GM12872 (cell line): ENCODE measurements around the gene GALNT17.

Experiments
- CTCF ChIP-seq: IDR thresholded peaks from 3 replicates; pipeline ENCODE4 v1.5.1; 2011; ENCODE audit warnings: low read depth, mild to moderate bottlenecking, low read length, moderate library complexity; ENCODE audit not compliant: insufficient read depth

The GALNT17 gene

GRCh38 chr7:71547426-71547825, 415.5 kb downstream of the GALNT17 start:
- TF ChIP-seq CTCF, result no peak

GRCh38 chr7:71548746-71549145, 416.8 kb downstream of the GALNT17 start:
- no peak for TF ChIP-seq CTCF

- TF ChIP-seq CTCF, result no peak
These were observed 421.4 kb downstream of the GALNT17 start for GRCh38 chr7:71553306-71553705.

- no peak for TF ChIP-seq CTCF
These were observed 423.8 kb downstream of the GALNT17 start for GRCh38 chr7:71555758-71556157.

- no peak for TF ChIP-seq CTCF
These were observed 427.1 kb downstream of the GALNT17 start for GRCh38 chr7:71558806-71559613.

- TF ChIP-seq CTCF, result no peak
These were observed 428.5 kb downstream of the GALNT17 start for GRCh38 chr7:71560354-71560995.

- no peak for TF ChIP-seq CTCF
These were observed 431.3 kb downstream of the GALNT17 start for GRCh38 chr7:71563276-71563675.
